ENCODE data around the gene HIVEP3. TPM values are rescaled to one million over a fixed set of nuclear protein-coding genes. Genes with fewer than 3 reads are reported as not detected.
A peak's percentile ranks its signal among the peaks of the same experiment; 100 is the strongest.

Gene HIVEP3
- total and polyA plus RNA-seq, 7 donors = 0.70 to 3.4 (median 2.1) TPM

DNA sequence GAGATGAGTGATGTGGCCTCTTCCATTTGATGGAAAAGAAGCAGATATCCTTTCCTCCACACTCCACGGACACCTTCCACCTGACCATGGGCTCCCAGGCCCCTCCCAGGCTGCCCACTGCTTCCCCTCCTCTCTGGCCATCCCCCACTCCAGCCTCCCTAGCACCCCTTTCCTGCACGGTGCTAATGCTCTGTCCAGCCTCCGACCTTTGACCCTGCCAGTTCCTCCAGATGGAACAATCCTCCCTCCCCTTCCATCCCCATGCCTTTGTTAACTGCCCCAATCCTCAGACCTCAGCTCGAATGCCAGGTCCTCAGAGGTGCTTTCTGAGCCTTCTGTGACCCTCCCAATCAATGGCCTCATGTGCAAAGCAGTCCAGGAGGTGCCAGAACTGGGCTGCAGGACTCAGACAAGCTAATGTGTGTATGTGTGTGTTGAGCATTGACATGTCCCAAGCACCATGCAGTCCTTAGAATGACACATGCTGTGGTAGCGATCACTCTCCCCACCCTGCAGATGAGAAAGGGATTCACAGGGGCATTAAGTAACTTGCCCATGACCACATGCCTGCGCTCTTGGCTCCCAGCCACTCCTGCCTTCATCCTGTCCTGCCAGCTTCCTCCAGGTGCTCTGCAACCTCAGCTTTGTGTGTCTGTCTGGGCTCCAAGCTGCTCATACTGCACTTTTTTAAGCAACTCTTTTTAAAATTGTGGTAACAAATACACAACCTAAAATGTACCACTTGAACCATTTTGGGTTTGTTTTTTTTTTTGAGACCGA, 370.8 kb downstream of the HIVEP3 start:
- Histone ChIP-seq H3K9me3 (no peaks in the 10 kb centered on the region), H3K36me3 (ENCODE audit: insufficient read depth in 1 of 2, low read depth in 1 of 2) (no peaks in the 10 kb centered on the region), H3K27ac (no peak overlapping the region), H3K4me3 (no peak overlapping the region), H3K4me1 (peaks cover under 1% of the 10 kb centered on the region), H3K27me3 (ENCODE audit: insufficient read depth in 3 of 3, low read length in 2 of 3) (no peaks in the 10 kb centered on the region)
- intact Hi-C loops (cut with DNase I) = no loop called here
- DNase-seq = no peak
- 78 to 90% (median 82%) methylated on average over 7 of the region's 7 CpGs for WGBS, 3 donors
- TF ChIP-seq, protein P1, sequence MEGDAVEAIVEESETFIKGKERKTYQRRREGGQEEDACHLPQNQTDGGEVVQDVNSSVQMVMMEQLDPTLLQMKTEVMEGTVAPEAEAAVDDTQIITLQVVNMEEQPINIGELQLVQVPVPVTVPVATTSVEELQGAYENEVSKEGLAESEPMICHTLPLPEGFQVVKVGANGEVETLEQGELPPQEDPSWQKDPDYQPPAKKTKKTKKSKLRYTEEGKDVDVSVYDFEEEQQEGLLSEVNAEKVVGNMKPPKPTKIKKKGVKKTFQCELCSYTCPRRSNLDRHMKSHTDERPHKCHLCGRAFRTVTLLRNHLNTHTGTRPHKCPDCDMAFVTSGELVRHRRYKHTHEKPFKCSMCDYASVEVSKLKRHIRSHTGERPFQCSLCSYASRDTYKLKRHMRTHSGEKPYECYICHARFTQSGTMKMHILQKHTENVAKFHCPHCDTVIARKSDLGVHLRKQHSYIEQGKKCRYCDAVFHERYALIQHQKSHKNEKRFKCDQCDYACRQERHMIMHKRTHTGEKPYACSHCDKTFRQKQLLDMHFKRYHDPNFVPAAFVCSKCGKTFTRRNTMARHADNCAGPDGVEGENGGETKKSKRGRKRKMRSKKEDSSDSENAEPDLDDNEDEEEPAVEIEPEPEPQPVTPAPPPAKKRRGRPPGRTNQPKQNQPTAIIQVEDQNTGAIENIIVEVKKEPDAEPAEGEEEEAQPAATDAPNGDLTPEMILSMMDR (IDR thresholded peaks at IDR 0.05) = no peak
- peak in 2 of 4 donors; percentile 24 to 36 for ATAC-seq

DNA sequence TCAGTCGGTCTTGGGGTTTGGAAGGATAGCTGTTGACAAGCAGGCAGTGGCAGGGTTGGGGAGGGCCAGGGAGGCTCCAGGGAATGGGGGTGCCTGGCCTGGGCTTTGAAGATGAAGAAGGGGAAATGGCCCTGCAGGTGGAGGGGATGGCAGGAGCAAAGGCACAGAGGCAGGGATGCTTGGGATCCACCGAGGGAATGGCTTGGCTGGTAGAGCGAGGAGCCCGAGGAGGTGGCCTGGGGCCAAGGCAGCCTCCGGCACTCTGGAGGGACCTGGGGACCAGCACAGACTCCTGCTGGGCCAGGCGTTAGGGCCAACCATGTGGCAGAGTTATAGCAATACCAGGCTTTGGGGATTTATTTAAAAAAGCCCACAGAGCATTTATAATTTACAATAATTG, 371.4 kb downstream of the HIVEP3 start:
- Histone ChIP-seq H3K9me3 (no peaks in the 10 kb centered on the region), H3K27me3 (ENCODE audit: insufficient read depth in 3 of 3, low read length in 2 of 3) (no peaks in the 10 kb centered on the region), H3K4me1 (peaks cover 6% of the 10 kb centered on the region), H3K36me3 (ENCODE audit: insufficient read depth in 1 of 2, low read depth in 1 of 2) (no peaks in the 10 kb centered on the region), H3K27ac (no peak overlapping the region), H3K4me3 (no peak overlapping the region)
- DNase-seq = no peak
- WGBS, 3 donors = 69 to 94% (median 87%) methylated on average over 6 of the region's 6 CpGs
- TF ChIP-seq, protein P1 (IDR thresholded peaks at IDR 0.05) = no peak
- intact Hi-C loops (cut with DNase I) = no loop called here
- no peak for ATAC-seq

GRCh38 chr1:41546833-41547135, 371.9 kb downstream of the HIVEP3 start:
- no peak overlapping the region for H3K27ac ChIP-seq
- intact Hi-C loops (cut with DNase I) = no loop called here
- no peaks in the 10 kb centered on the region for H3K27me3 ChIP-seq (ENCODE audit: insufficient read depth in 3 of 3, low read length in 2 of 3)
- H3K9me3 ChIP-seq = no peaks in the 10 kb centered on the region
- H3K36me3 ChIP-seq (ENCODE audit: insufficient read depth in 1 of 2, low read depth in 1 of 2) = no peaks in the 10 kb centered on the region
- WGBS, 3 donors = 71 to 84% (median 80%) methylated on average over 3 of the region's 3 CpGs
- no peak overlapping the region for H3K4me3 ChIP-seq
- TF ChIP-seq, protein P1 (IDR thresholded peaks at IDR 0.05) = no peak
- ATAC-seq = peak in 1 of 4 donors; percentile 30
- DNase-seq = no peak
- H3K4me1 ChIP-seq = peaks cover 6% of the 10 kb centered on the region

DNA sequence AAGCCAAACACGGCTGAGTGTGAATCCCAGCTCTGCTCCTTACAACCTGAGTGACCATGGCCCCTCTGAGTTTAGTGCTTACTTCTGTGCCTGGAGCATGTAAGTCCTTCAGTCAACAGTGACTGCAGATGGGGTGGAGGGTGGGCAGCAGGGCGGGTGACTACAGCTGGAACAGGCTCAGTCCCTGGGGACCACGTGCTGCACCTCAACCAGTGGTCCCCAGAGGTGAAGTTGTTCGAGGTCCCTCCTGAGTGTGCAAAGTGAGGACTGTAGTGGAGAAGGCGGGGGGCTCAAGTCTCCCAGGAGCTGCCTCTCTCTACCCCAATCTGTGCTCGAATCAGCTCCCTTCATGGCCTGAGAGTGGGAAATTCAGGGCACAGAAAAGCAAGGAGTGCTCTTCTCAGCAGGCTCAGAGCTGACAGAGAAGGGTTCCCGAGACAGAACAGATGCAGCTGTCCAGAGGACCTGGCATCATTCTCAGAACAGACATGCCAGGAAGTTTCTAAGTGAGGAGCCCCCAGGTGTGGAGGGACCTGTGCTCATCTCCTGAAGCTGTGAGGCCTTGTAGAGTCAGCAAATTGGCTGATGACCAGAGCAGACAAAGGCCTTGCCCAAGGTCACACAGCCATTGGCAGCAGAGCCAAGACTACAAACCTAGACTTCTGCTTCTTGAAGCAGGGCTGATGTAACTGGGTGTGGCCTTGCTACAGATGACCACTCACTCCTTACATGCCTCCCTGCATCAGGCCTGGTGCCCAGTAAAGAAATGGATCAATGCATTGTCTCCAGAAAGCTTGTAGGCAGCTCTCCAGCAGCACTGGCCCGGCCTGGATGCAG, 372.5 kb downstream of the HIVEP3 start:
- Histone ChIP-seq H3K36me3 (ENCODE audit: insufficient read depth in 1 of 2, low read depth in 1 of 2) (no peaks in the 10 kb centered on the region), H3K9me3 (no peaks in the 10 kb centered on the region), H3K27me3 (ENCODE audit: insufficient read depth in 3 of 3, low read length in 2 of 3) (no peaks in the 10 kb centered on the region), H3K4me3 (no peak overlapping the region), H3K4me1 (peaks cover 6% of the 10 kb centered on the region), H3K27ac (no peak overlapping the region)
- ATAC-seq = no peak
- no peak for DNase-seq
- WGBS, 3 donors = 76 to 85% (median 80%) methylated on average over 8 of the region's 8 CpGs
- TF ChIP-seq, protein P1 (IDR thresholded peaks at IDR 0.05) = no peak
- intact Hi-C loops (cut with DNase I) = no loop called here
